Body of pancreas (tissue), 4 donors: ENCODE measurements around the gene PPP1R17.

Source experiments
- CTCF ChIP-seq, 7 experiments: fragments of 450-650 bp in 4 of 7; fragments of 200-600 bp in 3 of 7; sonication (generic) in 3 of 7; IDR thresholded peaks; one replicate each; pipeline ENCODE4 v1.5.1; 2016 to 2019; ENCODE audit warnings: antibody characterized with exemption in 7 of 7
- POLR2A ChIP-seq, 3 donors: fragments of 450-650 bp; IDR thresholded peaks; one replicate each; pipeline ENCODE4 v1.6.1; 2016; ENCODE audit warnings: antibody characterized with exemption in 3 of 3, mild to moderate bottlenecking in 2 of 3

DNA sequence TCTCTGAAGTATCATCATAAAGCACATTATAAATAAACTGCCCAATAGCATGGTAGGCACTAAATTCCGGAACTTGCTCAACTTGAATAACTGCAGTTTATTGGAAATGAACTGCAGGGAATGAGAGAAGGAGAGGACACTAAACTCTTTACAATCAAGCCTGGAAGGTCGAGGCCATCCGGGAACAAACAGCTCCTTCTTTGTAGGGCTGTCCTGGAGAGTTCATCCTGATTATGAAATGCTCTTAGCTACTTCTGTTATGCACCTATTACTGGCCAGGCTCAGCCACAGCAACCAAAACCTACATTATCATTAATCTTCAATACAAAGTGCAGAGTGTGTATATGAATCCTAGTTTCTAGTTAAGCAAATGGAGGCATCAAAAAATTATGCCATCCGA lies 64.7 kb downstream of the PPP1R17 start:
- no peak for TF ChIP-seq CTCF (IDR thresholded peaks at IDR 0.05)
- no peak for TF ChIP-seq POLR2A (IDR thresholded peaks at IDR 0.05)
